Measurements from ENCODE around the gene CNTN2.

Gene CNTN2

GRCh38 chr1:205077934-205078311, 34.9 kb downstream of the CNTN2 start:
- no peak overlapping the region for H3K9ac ChIP-seq (ENCODE audit: low read depth in 1 of 2, low read length in 2 of 2)

GRCh38 chr1:205082431-205082830, 39.4 kb downstream of the CNTN2 start:
- H3K36me3 ChIP-seq (ENCODE audit: control insufficient read depth in 2 of 2, insufficient read depth in 2 of 2, low read length in 2 of 2) = peaks cover 17 to 23% of the 10 kb centered on the region in 2 donors

More at GRCh38 chr1:205077934-205078311, 34.9 kb downstream of the CNTN2 start:
- no peak overlapping the region for H3K27ac ChIP-seq (ENCODE audit: low read depth in 2 of 2, low read length in 2 of 2)
- no peaks in the 10 kb centered on the region for H3K4me1 ChIP-seq (ENCODE audit: control insufficient read depth in 2 of 2, insufficient read depth in 2 of 2, low read length in 2 of 2)
- no peaks in the 10 kb centered on the region for H3K36me3 ChIP-seq (ENCODE audit: control insufficient read depth in 2 of 2, insufficient read depth in 2 of 2, low read length in 2 of 2)
- H3K9me3 ChIP-seq (ENCODE audit: control insufficient read depth in 2 of 2, low read length in 2 of 2) = no peaks in the 10 kb centered on the region
- H3K4me3 ChIP-seq (ENCODE audit: low read length in 2 of 2) = no peak overlapping the region
- H3K27me3 ChIP-seq (ENCODE audit: control insufficient read depth in 2 of 2, insufficient read depth in 2 of 2, low read length in 2 of 2) = no peaks in the 10 kb centered on the region

GRCh38 chr1:205084360-205084759, 41.3 kb downstream of the CNTN2 start, which contains the start of gene TMEM81:
TMEM81 (minus strand) TSS chr1:205084460; CDS start chr1:205084320, 140 bp downstream.
- H3K36me3 ChIP-seq (ENCODE audit: control insufficient read depth in 2 of 2, insufficient read depth in 2 of 2, low read length in 2 of 2) = peaks cover 27 to 31% of the 10 kb centered on the region in 2 donors
- no peaks in the 10 kb centered on the region for H3K27me3 ChIP-seq (ENCODE audit: control insufficient read depth in 2 of 2, insufficient read depth in 2 of 2, low read length in 2 of 2)
- H3K4me3 ChIP-seq (ENCODE audit: low read length in 2 of 2) = no peak within 1 kb of the TSS
- no peaks in the 10 kb centered on the region for H3K4me1 ChIP-seq (ENCODE audit: control insufficient read depth in 2 of 2, insufficient read depth in 2 of 2, low read length in 2 of 2)
- H3K9me3 ChIP-seq (ENCODE audit: control insufficient read depth in 2 of 2, low read length in 2 of 2) = no peaks in the 10 kb centered on the region
- no peak within 1 kb of the TSS for H3K27ac ChIP-seq (ENCODE audit: low read depth in 2 of 2, low read length in 2 of 2)
- no peak within 1 kb of the TSS for H3K9ac ChIP-seq (ENCODE audit: low read depth in 1 of 2, low read length in 2 of 2)

More at GRCh38 chr1:205082431-205082830, 39.4 kb downstream of the CNTN2 start:
- Histone ChIP-seq H3K4me1 (ENCODE audit: control insufficient read depth in 2 of 2, insufficient read depth in 2 of 2, low read length in 2 of 2) (no peaks in the 10 kb centered on the region), H3K9ac (ENCODE audit: low read depth in 1 of 2, low read length in 2 of 2) (no peak overlapping the region), H3K27me3 (ENCODE audit: control insufficient read depth in 2 of 2, insufficient read depth in 2 of 2, low read length in 2 of 2) (no peaks in the 10 kb centered on the region), H3K27ac (ENCODE audit: low read depth in 2 of 2, low read length in 2 of 2) (no peak overlapping the region), H3K4me3 (ENCODE audit: low read length in 2 of 2) (no peak overlapping the region), H3K9me3 (ENCODE audit: control insufficient read depth in 2 of 2, low read length in 2 of 2) (no peaks in the 10 kb centered on the region)

- H3K9ac ChIP-seq (ENCODE audit: low read depth in 1 of 2, low read length in 2 of 2) = no peak overlapping the region
- H3K27me3 ChIP-seq (ENCODE audit: control insufficient read depth in 2 of 2, insufficient read depth in 2 of 2, low read length in 2 of 2) = no peaks in the 10 kb centered on the region
- H3K4me3 ChIP-seq (ENCODE audit: low read length in 2 of 2) = no peak overlapping the region
- H3K27ac ChIP-seq (ENCODE audit: low read depth in 2 of 2, low read length in 2 of 2) = no peak overlapping the region
- peaks cover 37 to 48% of the 10 kb centered on the region in 2 donors for H3K36me3 ChIP-seq (ENCODE audit: control insufficient read depth in 2 of 2, insufficient read depth in 2 of 2, low read length in 2 of 2)
- H3K9me3 ChIP-seq (ENCODE audit: control insufficient read depth in 2 of 2, low read length in 2 of 2) = no peaks in the 10 kb centered on the region
- no peaks in the 10 kb centered on the region for H3K4me1 ChIP-seq (ENCODE audit: control insufficient read depth in 2 of 2, insufficient read depth in 2 of 2, low read length in 2 of 2)
These were observed 45.3 kb downstream of the CNTN2 start for GRCh38 chr1:205088341-205088740.

GRCh38 chr1:205091043-205091740, 48.2 kb downstream of the CNTN2 start:
- H3K27me3 ChIP-seq (ENCODE audit: control insufficient read depth in 2 of 2, insufficient read depth in 2 of 2, low read length in 2 of 2) = no peaks in the 10 kb centered on the region
- H3K4me3 ChIP-seq (ENCODE audit: low read length in 2 of 2) = no peak overlapping the region
- no peaks in the 10 kb centered on the region for H3K4me1 ChIP-seq (ENCODE audit: control insufficient read depth in 2 of 2, insufficient read depth in 2 of 2, low read length in 2 of 2)
- H3K36me3 ChIP-seq (ENCODE audit: control insufficient read depth in 2 of 2, insufficient read depth in 2 of 2, low read length in 2 of 2) = peaks cover 30 to 58% of the 10 kb centered on the region in 2 donors
- H3K9me3 ChIP-seq (ENCODE audit: control insufficient read depth in 2 of 2, low read length in 2 of 2) = no peaks in the 10 kb centered on the region
- H3K27ac ChIP-seq (ENCODE audit: low read depth in 2 of 2, low read length in 2 of 2) = no peak overlapping the region
- H3K9ac ChIP-seq (ENCODE audit: low read depth in 1 of 2, low read length in 2 of 2) = no peak overlapping the region

- H3K9me3 ChIP-seq (ENCODE audit: control insufficient read depth in 2 of 2, low read length in 2 of 2) = no peaks in the 10 kb centered on the region
- H3K36me3 ChIP-seq (ENCODE audit: control insufficient read depth in 2 of 2, insufficient read depth in 2 of 2, low read length in 2 of 2) = peaks cover 57 to 79% of the 10 kb centered on the region in 2 donors
- no peaks in the 10 kb centered on the region for H3K4me1 ChIP-seq (ENCODE audit: control insufficient read depth in 2 of 2, insufficient read depth in 2 of 2, low read length in 2 of 2)
- H3K27me3 ChIP-seq (ENCODE audit: control insufficient read depth in 2 of 2, insufficient read depth in 2 of 2, low read length in 2 of 2) = no peaks in the 10 kb centered on the region
- no peak overlapping the region for H3K9ac ChIP-seq (ENCODE audit: low read depth in 1 of 2, low read length in 2 of 2)
- H3K4me3 ChIP-seq (ENCODE audit: low read length in 2 of 2) = no peak overlapping the region
- H3K27ac ChIP-seq (ENCODE audit: low read depth in 2 of 2, low read length in 2 of 2) = no peak overlapping the region
These were observed 52.4 kb downstream of the CNTN2 start for GRCh38 chr1:205095422-205095821.

- H3K9ac ChIP-seq (ENCODE audit: low read depth in 1 of 2, low read length in 2 of 2) = no peak overlapping the region
- H3K9me3 ChIP-seq (ENCODE audit: control insufficient read depth in 2 of 2, low read length in 2 of 2) = no peaks in the 10 kb centered on the region
- H3K27me3 ChIP-seq (ENCODE audit: control insufficient read depth in 2 of 2, insufficient read depth in 2 of 2, low read length in 2 of 2) = no peaks in the 10 kb centered on the region
- no peak overlapping the region for H3K27ac ChIP-seq (ENCODE audit: low read depth in 2 of 2, low read length in 2 of 2)
- H3K36me3 ChIP-seq (ENCODE audit: control insufficient read depth in 2 of 2, insufficient read depth in 2 of 2, low read length in 2 of 2) = peaks cover 69 to 88% of the 10 kb centered on the region in 2 donors
- no peak overlapping the region for H3K4me3 ChIP-seq (ENCODE audit: low read length in 2 of 2)
- H3K4me1 ChIP-seq (ENCODE audit: control insufficient read depth in 2 of 2, insufficient read depth in 2 of 2, low read length in 2 of 2) = no peaks in the 10 kb centered on the region
These were observed 55.2 kb downstream of the CNTN2 start for GRCh38 chr1:205098242-205098641.

GRCh38 chr1:205102404-205102803, 59.4 kb downstream of the CNTN2 start:
- Histone ChIP-seq H3K9ac (ENCODE audit: low read depth in 1 of 2, low read length in 2 of 2) (no peak overlapping the region), H3K4me3 (ENCODE audit: low read length in 2 of 2) (no peak overlapping the region), H3K4me1 (ENCODE audit: control insufficient read depth in 2 of 2, insufficient read depth in 2 of 2, low read length in 2 of 2) (no peaks in the 10 kb centered on the region), H3K27me3 (ENCODE audit: control insufficient read depth in 2 of 2, insufficient read depth in 2 of 2, low read length in 2 of 2) (no peaks in the 10 kb centered on the region), H3K27ac (ENCODE audit: low read depth in 2 of 2, low read length in 2 of 2) (no peak overlapping the region), H3K9me3 (ENCODE audit: control insufficient read depth in 2 of 2, low read length in 2 of 2) (no peaks in the 10 kb centered on the region), H3K36me3 (ENCODE audit: control insufficient read depth in 2 of 2, insufficient read depth in 2 of 2, low read length in 2 of 2) (peaks cover 66 to 81% of the 10 kb centered on the region in 2 donors)

- no peak overlapping the region for H3K9ac ChIP-seq (ENCODE audit: low read depth in 1 of 2, low read length in 2 of 2)
- peaks cover 30 to 53% of the 10 kb centered on the region in 2 donors for H3K36me3 ChIP-seq (ENCODE audit: control insufficient read depth in 2 of 2, insufficient read depth in 2 of 2, low read length in 2 of 2)
- no peaks in the 10 kb centered on the region for H3K27me3 ChIP-seq (ENCODE audit: control insufficient read depth in 2 of 2, insufficient read depth in 2 of 2, low read length in 2 of 2)
- no peaks in the 10 kb centered on the region for H3K4me1 ChIP-seq (ENCODE audit: control insufficient read depth in 2 of 2, insufficient read depth in 2 of 2, low read length in 2 of 2)
- no peak overlapping the region for H3K27ac ChIP-seq (ENCODE audit: low read depth in 2 of 2, low read length in 2 of 2)
- no peak overlapping the region for H3K4me3 ChIP-seq (ENCODE audit: low read length in 2 of 2)
- H3K9me3 ChIP-seq (ENCODE audit: control insufficient read depth in 2 of 2, low read length in 2 of 2) = no peaks in the 10 kb centered on the region
These were observed 64.3 kb downstream of the CNTN2 start for GRCh38 chr1:205107327-205107726.

GRCh38 chr1:205108464-205108863, 65.5 kb downstream of the CNTN2 start:
- H3K27me3 ChIP-seq (ENCODE audit: control insufficient read depth in 2 of 2, insufficient read depth in 2 of 2, low read length in 2 of 2) = no peaks in the 10 kb centered on the region
- H3K27ac ChIP-seq (ENCODE audit: low read depth in 2 of 2, low read length in 2 of 2) = no peak overlapping the region
- no peak overlapping the region for H3K9ac ChIP-seq (ENCODE audit: low read depth in 1 of 2, low read length in 2 of 2)
- H3K36me3 ChIP-seq (ENCODE audit: control insufficient read depth in 2 of 2, insufficient read depth in 2 of 2, low read length in 2 of 2) = peaks cover 25 to 51% of the 10 kb centered on the region in 2 donors
- no peak overlapping the region for H3K4me3 ChIP-seq (ENCODE audit: low read length in 2 of 2)
- H3K9me3 ChIP-seq (ENCODE audit: control insufficient read depth in 2 of 2, low read length in 2 of 2) = no peaks in the 10 kb centered on the region
- H3K4me1 ChIP-seq (ENCODE audit: control insufficient read depth in 2 of 2, insufficient read depth in 2 of 2, low read length in 2 of 2) = no peaks in the 10 kb centered on the region

All from mucosa of rectum (tissue), 2 donors.